Neural cell (in vitro differentiated cells): Measurements from ENCODE around the gene CRMP1. TPM values are rescaled to one million over a fixed set of nuclear protein-coding genes. Genes with fewer than 3 reads are reported as not detected.

Source experiments
- H2AFZ ChIP-seq: fragments of 200-600, 300-800 bp; sonication (generic), shearing (Covaris generic); 2 replicates; pipeline ENCODE4 v1.6.0; 2014; ENCODE audit warnings: low read depth, mild to moderate bottlenecking, antibody characterized with exemption, low read length, moderate library complexity
- H3F3A ChIP-seq: fragments of 200-600 bp; shearing (Covaris generic); 2 replicates; pipeline ENCODE4 v1.6.1; 2016; ENCODE audit warnings: mild to moderate bottlenecking, moderate library complexity, mixed read lengths, antibody characterized with exemption, low read length; ENCODE audit not compliant: insufficient read depth, poor library complexity, severe bottlenecking
- H3K27ac ChIP-seq: fragments of 200-600, 300-800 bp; sonication (generic), shearing (Covaris generic); 2 replicates; pipeline ENCODE4 v1.5.1; 2014; ENCODE audit warnings: mild to moderate bottlenecking, low read length, moderate library complexity
- H3K27me3 ChIP-seq: fragments of 300-800, 200-600 bp; sonication (generic), shearing (Covaris generic); 2 replicates; pipeline ENCODE4 v1.6.0; 2014; ENCODE audit warnings: mild to moderate bottlenecking, low read depth, low read length, moderate library complexity; ENCODE audit not compliant: insufficient read depth
- H3K36me3 ChIP-seq: fragments of 300-800, 200-600 bp; sonication (generic), shearing (Covaris generic); 2 replicates; pipeline ENCODE4 v1.5.1; 2014; ENCODE audit warnings: mild to moderate bottlenecking, antibody characterized with exemption, low read length, moderate library complexity; ENCODE audit not compliant: insufficient read depth
- H3K4me2 ChIP-seq: fragments of 300-800, 200-600 bp; sonication (generic), shearing (Covaris generic); 2 replicates; pipeline ENCODE4 v1.6.0; 2014; ENCODE audit warnings: mild to moderate bottlenecking, low read length
- H3K4me3 ChIP-seq: fragments of 300-800, 200-600 bp; sonication (generic), shearing (Covaris generic); 2 replicates; pipeline ENCODE4 v1.5.1; 2014; ENCODE audit warnings: mild to moderate bottlenecking, low read length, moderate library complexity
- H3K79me2 ChIP-seq: fragments of 200-600 bp; shearing (Covaris generic); replicated peaks from 2 replicates; pipeline ENCODE4 v1.6.0; 2014; ENCODE audit warnings: mild to moderate bottlenecking, low read length, moderate library complexity; ENCODE audit not compliant: insufficient read depth
- H3K9ac ChIP-seq: fragments of 300-800, 200-600 bp; sonication (generic), shearing (Covaris generic); 2 replicates; pipeline ENCODE4 v1.6.1; 2016; ENCODE audit warnings: mild to moderate bottlenecking, low read length, mixed read lengths
- H3K9me2 ChIP-seq: fragments of 200-600 bp; shearing (Covaris generic); 2 replicates; pipeline ENCODE4 v1.6.1; 2016; ENCODE audit warnings: mild to moderate bottlenecking, low read length, mixed read lengths; ENCODE audit not compliant: insufficient read depth
- H3K9me3 ChIP-seq: fragments of 200-600, 300-800 bp; sonication (generic), shearing (Covaris generic); 2 replicates; pipeline ENCODE4 v1.6.1; 2016; ENCODE audit warnings: mild to moderate bottlenecking, mixed run types, low read length, moderate library complexity, mixed read lengths
- H4K20me1 ChIP-seq: fragments of 200-600 bp; shearing (Covaris generic); 2 replicates; pipeline ENCODE4 v1.6.1; 2016; ENCODE audit warnings: mild to moderate bottlenecking, mixed run types; ENCODE audit not compliant: insufficient read depth
- CTCF ChIP-seq: fragments of 450-650 bp; IDR thresholded peaks from 2 replicates; pipeline ENCODE4 v1.5.1; 2014; ENCODE audit warnings: antibody characterized with exemption, mild to moderate bottlenecking, moderate library complexity; ENCODE audit not compliant: poor library complexity, severe bottlenecking
- EP300 ChIP-seq: fragments of 450-650 bp; conservative IDR thresholded peaks from 2 replicates; pipeline ENCODE4 v1.6.1; 2014; ENCODE audit warnings: antibody characterized with exemption, mild to moderate bottlenecking, moderate library complexity; ENCODE audit not compliant: poor library complexity, severe bottlenecking
- EZH2 ChIP-seq: fragments of 200-600, 300-800 bp; shearing (Covaris generic), sonication (generic); IDR thresholded peaks from 2 replicates; pipeline ENCODE4 v1.6.1; 2014; ENCODE audit warnings: antibody characterized with exemption, low read length, borderline replicate concordance, mild to moderate bottlenecking; ENCODE audit not compliant: insufficient read depth, poor library complexity, severe bottlenecking
- MXI1 ChIP-seq: fragments of 450-650 bp; conservative IDR thresholded peaks from 2 replicates; pipeline ENCODE4 v1.6.1; 2014; ENCODE audit warnings: antibody characterized with exemption, mild to moderate bottlenecking; ENCODE audit not compliant: poor library complexity, severe bottlenecking
- POLR2AphosphoS5 ChIP-seq: IDR thresholded peaks from 2 replicates; pipeline ENCODE4 v1.6.1; 2012
- RAD21 ChIP-seq: fragments of 450-650 bp; conservative IDR thresholded peaks from 2 replicates; pipeline ENCODE4 v1.6.1; 2014; ENCODE audit warnings: antibody characterized with exemption, mild to moderate bottlenecking, moderate library complexity
- REST ChIP-seq: IDR thresholded peaks from 2 replicates; pipeline ENCODE4 v1.6.1; 2012; ENCODE audit warnings: borderline replicate concordance
- SMC3 ChIP-seq: fragments of 450-650 bp; conservative IDR thresholded peaks from 2 replicates; pipeline ENCODE4 v1.6.1; 2014; ENCODE audit warnings: antibody characterized with exemption, mild to moderate bottlenecking, moderate library complexity; ENCODE audit not compliant: poor library complexity
- TAF1 ChIP-seq: IDR thresholded peaks from 2 replicates; pipeline ENCODE4 v1.6.1; 2012; ENCODE audit warnings: low read depth
- polyA plus RNA-seq: library from polyadenylated mRNA; depleted of rRNA; stranded (reverse); fragments of >200 nt; gene quantifications from 2 replicates; pipeline ENCODE4 v1.2.3, GENCODE V29; 2014

Gene CRMP1
- polyA plus RNA-seq, 1 donor from 2014 or later = 642 TPM

- Histone ChIP-seq H3K79me2 (peaks cover 20% of the 10 kb centered on the region), H2AFZ (no peak overlapping the region), H3K9me2 (no peaks in the 10 kb centered on the region), H3K36me3 (no peaks in the 10 kb centered on the region), H3K9ac (no peak overlapping the region), H3K9me3 (no peaks in the 10 kb centered on the region), H3K27me3 (no peaks in the 10 kb centered on the region), H3K27ac (no peak overlapping the region), H3F3A (no peaks in the 10 kb centered on the region), H3K4me2 (no peak overlapping the region), H3K4me3 (no peak overlapping the region), H4K20me1 (no peaks in the 10 kb centered on the region)
- TF ChIP-seq SMC3 (no peak), TAF1 (no peak), REST (no peak), EZH2 (no peak), RAD21 (no peak), EP300 (no peak), POLR2AphosphoS5 (no peak), CTCF (no peak), MXI1 (no peak)
These were observed 2.4 kb upstream of the CRMP1 start for GRCh38 chr4:5895287-5895686.

- no peaks in the 10 kb centered on the region for H3F3A ChIP-seq
- no peak overlapping the region for H2AFZ ChIP-seq
- no peak overlapping the region for H3K27ac ChIP-seq
- no peaks in the 10 kb centered on the region for H3K9me3 ChIP-seq
- peaks cover 29% of the 10 kb centered on the region for H3K79me2 ChIP-seq
- H3K9ac ChIP-seq = no peak overlapping the region
- H3K36me3 ChIP-seq = no peaks in the 10 kb centered on the region
- H4K20me1 ChIP-seq = no peaks in the 10 kb centered on the region
- H3K4me2 ChIP-seq = no peak overlapping the region
- H3K27me3 ChIP-seq = no peaks in the 10 kb centered on the region
- no peak overlapping the region for H3K4me3 ChIP-seq
- TF ChIP-seq RAD21 (no peak), MXI1 (no peak), CTCF (no peak), POLR2AphosphoS5 (no peak), TAF1 (no peak), SMC3 (no peak), EP300 (no peak), EZH2 (no peak), REST (no peak)
- H3K9me2 ChIP-seq = no peaks in the 10 kb centered on the region
These were observed 1.4 kb upstream of the CRMP1 start for GRCh38 chr4:5894266-5894665.
